HL-60/S4 treated with retinoic acid at 250 ng/mL for 4 days and 3 days (cell line): ENCODE data around the gene NOTO.

ENCODE experiments used
- in situ Hi-C: fragments of 300-500 bp; cut with MboI; formaldehyde crosslinking; loops from 2 replicates; pipeline ENCODE4 v1.7.0; 2022; ENCODE audit warnings: low sequenced_read_pairs

Gene NOTO

GRCh38 chr2:73255907-73256617 is 53.7 kb downstream of the NOTO start:
- in situ Hi-C loops = no loop called here

DNA sequence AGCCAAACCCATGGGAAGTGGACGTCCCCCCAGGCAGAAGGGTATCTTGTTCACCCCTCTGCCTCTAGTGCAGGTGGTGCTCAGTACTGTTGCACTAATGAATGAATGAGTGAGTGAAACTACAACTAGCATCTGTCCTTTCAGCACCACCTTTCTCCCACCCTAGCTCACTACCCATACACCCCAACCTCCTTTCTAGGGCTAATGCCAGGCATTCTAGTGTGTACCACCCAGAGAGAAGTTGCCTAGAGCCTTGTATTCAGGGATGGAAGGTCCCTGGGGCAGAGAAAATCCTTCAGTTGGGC is 54.2 kb downstream of the NOTO start:
- in situ Hi-C loops = no loop called here

DNA sequence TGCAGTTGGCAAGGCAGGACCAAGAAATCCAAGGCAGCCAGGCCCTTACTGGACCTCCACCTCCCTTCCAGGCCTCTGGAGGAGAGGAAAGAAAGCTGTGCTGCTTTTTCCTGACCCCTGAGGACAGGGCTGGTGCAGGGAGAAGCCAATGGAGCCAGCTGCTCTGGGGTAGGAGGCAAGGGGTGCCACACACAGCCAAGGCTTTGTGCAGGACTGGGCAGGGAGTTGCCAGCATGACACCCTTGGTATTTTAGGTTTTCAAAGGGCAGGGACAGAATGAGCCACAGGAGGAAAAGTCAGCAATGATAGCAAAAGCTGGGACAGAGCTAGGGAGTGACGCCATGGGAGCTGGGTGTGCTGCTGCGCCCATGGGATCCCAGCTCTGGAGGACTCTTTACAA is 54.6 kb downstream of the NOTO start:
- in situ Hi-C loops = no loop called here

GRCh38 chr2:73257425-73258125 is 55.2 kb downstream of the NOTO start:
- in situ Hi-C loops = no loop called here

- in situ Hi-C loops = no loop called here
Measured at GRCh38 chr2:73258186-73258912, 56.0 kb downstream of the NOTO start.

DNA sequence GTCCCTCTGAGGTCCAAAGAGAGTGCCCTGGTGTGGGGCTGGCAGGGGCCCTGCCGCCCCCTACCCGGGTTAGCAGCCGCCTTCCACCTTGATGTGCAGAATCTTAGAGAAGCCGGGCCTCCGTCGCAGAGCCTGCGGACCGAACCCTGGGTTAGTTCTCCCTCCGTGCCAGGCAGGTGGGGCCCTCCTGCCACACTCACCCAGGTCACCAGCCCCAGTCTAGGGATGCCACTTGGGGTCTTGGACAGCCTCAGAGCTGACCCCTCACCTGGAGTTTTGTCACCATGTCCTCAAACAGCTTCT is 56.5 kb downstream of the NOTO start:
- in situ Hi-C loops = no loop called here

DNA sequence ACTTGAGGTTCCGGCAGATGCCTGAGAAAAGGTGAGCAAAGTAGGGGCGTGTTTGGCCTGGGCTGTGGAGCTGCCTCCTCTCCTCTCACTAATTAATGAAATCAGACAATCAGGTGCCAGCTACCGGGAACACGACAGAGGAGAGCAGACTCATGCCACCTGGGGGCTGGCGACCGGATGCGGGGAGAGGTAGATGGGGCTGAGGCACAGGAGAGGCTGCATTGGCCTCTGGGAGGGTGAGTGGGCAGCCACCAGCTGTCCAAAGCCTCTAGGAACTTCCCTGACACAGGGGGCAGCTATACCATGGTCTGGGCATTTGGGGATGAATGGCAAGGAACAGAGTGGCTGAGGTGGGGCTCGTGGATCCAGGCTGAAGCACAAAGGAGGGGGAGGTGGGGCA is 56.9 kb downstream of the NOTO start:
- in situ Hi-C loops = no loop called here

- in situ Hi-C loops = no loop called here
Measured at GRCh38 chr2:73259704-73260337, 57.4 kb downstream of the NOTO start.

DNA sequence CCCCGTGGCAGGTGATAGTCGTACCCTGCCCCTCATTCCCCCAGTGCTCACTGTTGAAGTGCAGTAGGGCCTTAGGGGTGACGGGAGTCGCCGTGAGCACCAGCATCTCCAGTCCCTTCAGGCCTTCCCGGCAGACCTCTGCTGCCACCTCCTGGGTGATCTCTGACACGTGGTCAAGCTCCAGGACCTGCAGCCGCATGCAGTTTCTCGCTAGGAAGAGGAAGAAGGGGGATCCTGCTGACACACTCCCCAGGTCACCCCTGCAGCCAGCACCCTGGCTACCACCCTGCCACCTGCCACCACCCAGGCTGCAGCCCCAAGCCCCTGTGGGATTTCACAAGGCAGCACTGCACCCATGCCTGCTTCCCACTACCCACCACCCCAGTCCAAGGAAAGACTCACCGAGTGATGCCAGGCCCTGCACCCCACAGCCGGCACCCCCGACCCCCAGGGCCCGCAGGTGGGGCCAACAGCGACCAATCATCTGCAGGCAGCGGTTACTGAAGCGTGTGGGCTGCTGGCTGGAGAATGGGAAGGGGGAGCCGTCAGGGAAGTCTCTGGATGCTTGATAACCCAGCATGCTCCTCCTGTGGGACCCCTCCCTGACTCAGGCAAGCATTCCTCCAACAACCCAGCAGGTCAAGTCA is 58.1 kb downstream of the NOTO start:
- in situ Hi-C loops = no loop called here
